GM23248 (cell line): ENCODE results near the gene ATP8A2.

Source experiments
- EZH2 ChIP-seq: fragments of 200-600 bp; sonication (generic); IDR thresholded peaks from 2 replicates; pipeline ENCODE4 v1.6.1; 2018; ENCODE audit warnings: antibody characterized with exemption, mild to moderate bottlenecking; ENCODE audit not compliant: insufficient read depth, poor library complexity, severe bottlenecking
- EZH2phosphoT487 ChIP-seq: fragments of 200-600 bp; sonication (generic); IDR thresholded peaks from 2 replicates; pipeline ENCODE4 v1.6.1; 2018; ENCODE audit warnings: antibody characterized with exemption, moderate library complexity, mild to moderate bottlenecking, low read depth; ENCODE audit not compliant: insufficient read depth

DNA sequence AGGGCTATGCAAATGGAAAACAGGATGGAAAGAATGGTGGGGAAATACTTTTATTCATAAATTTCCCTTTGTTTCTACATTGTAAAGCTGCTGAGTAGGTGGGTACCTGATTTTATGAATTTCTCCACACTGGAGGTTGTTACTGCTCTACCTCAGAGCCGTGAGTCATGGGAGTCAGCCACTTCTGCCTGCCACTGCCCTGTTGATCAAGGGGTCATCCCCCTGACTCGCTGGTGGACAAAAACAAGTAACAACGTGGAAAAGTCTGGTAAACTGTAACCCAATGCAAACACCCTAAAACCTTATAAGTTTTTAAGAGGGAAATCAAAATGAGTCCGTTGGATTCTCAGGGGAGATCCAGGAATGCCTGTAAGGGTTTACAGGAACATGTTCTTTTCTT lies 329.5 kb downstream of the ATP8A2 start:
- TF ChIP-seq EZH2: no peak
- no peak for TF ChIP-seq EZH2phosphoT487
